Measurements from ENCODE around the gene PHACTR1. TPM values are rescaled to one million over a fixed set of nuclear protein-coding genes. Genes with fewer than 3 reads are reported as not detected.

Gene PHACTR1
- total RNA-seq, 1 experiment from 2014 or later: not detected

DNA sequence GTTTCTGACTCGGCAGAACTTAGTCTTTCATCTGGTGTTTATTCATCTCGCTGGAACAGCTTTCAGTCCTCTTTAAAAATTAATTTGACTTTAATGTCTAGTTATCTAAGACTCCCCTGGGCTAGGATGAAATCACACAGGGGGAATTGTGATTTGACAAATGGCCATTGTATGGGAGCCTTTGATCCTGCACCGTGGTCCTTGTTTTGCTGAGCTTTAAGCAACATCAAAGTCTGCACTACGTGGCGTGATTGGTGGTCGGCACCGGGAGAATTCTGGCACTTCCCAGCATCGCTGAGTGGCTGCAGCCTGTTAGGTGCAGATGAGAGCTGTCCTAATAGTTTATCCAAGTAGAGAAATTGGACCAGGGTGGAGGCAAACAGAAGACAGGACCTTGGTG lies 464.8 kb downstream of the PHACTR1 start:
- POLR2A ChIA-PET (ENCODE audit: unreplicated experiment): no interaction called here
- Histone ChIP-seq H3K27me3 (ENCODE audit: low read length) (peaks cover 74% of the 10 kb centered on the region), H3K27ac (ENCODE audit: low read length) (no peak overlapping the region)

DNA sequence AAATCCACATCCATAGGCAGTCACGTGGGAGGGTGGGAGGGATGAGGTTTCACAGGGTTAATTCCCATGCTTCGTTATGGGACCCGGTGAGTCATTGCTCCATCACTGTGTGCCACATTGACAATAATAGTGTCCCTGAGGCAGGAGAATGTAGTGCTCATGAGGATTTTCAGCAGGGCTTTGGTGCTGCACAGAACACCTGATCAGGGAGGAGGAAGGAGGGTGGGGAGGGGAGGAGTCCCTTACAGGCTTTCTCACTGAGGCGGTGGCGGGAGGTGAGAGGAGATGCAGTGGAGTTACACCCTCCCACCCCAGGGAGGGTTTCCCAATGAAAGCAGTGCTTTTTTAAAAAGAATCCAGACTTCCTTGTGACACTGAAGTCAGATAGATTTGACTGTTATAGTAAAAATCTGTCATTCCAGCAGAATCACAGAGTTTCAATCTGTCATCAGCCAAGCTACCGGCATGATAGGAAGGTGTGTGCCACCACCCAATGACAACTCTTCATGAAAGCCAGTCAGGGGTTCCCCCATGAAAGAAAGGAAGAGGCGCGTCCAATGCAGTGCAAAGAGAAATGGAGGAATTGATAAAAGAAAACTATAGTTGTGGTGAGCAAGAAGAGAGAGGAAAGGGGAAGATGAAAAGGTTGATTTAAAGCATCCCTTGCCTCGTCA lies 467.0 kb downstream of the PHACTR1 start:
- Histone ChIP-seq H3K4me1 (ENCODE audit: insufficient read depth, low read length) (no peaks in the 10 kb centered on the region), H3K27ac (ENCODE audit: low read length) (no peak overlapping the region), H3K4me2 (ENCODE audit: low read length) (no peak overlapping the region), H3K9me2 (replicated peaks; ENCODE audit: low read length) (no peaks in the 10 kb centered on the region), H3K9ac (ENCODE audit: low read length) (no peak overlapping the region), H2AFZ (ENCODE audit: low read length) (no peak overlapping the region), H3K79me2 (ENCODE audit: low read length) (no peaks in the 10 kb centered on the region), H4K20me1 (ENCODE audit: low read length) (no peaks in the 10 kb centered on the region), H3K9me3 (ENCODE audit: low read length) (no peaks in the 10 kb centered on the region), H3K27me3 (ENCODE audit: low read length) (peaks cover 82% of the 10 kb centered on the region), H3K4me3 (ENCODE audit: low read length) (no peak overlapping the region), H3K36me3 (ENCODE audit: low read depth, low read length) (no peaks in the 10 kb centered on the region), H3F3A (ENCODE audit: low read length, unreplicated experiment) (no peaks in the 10 kb centered on the region)
- POLR2A ChIA-PET (ENCODE audit: unreplicated experiment): no interaction called here
- intact Hi-C loops (cut with micrococcal nuclease): no loop called here
- BruUV-seq (replicated peaks): no TSS peak
- CTCF ChIA-PET: no interaction called here
- TF ChIP-seq, protein P1, sequence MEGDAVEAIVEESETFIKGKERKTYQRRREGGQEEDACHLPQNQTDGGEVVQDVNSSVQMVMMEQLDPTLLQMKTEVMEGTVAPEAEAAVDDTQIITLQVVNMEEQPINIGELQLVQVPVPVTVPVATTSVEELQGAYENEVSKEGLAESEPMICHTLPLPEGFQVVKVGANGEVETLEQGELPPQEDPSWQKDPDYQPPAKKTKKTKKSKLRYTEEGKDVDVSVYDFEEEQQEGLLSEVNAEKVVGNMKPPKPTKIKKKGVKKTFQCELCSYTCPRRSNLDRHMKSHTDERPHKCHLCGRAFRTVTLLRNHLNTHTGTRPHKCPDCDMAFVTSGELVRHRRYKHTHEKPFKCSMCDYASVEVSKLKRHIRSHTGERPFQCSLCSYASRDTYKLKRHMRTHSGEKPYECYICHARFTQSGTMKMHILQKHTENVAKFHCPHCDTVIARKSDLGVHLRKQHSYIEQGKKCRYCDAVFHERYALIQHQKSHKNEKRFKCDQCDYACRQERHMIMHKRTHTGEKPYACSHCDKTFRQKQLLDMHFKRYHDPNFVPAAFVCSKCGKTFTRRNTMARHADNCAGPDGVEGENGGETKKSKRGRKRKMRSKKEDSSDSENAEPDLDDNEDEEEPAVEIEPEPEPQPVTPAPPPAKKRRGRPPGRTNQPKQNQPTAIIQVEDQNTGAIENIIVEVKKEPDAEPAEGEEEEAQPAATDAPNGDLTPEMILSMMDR (conservative IDR thresholded peaks at IDR 0.05; ENCODE audit: low read depth, low read length): no peak
- no peak for TF ChIP-seq EZH2phosphoT487 (IDR thresholded peaks at IDR 0.05; ENCODE audit: borderline replicate concordance, low read length)
- no peak for TF ChIP-seq EZH2 (IDR thresholded peaks at IDR 0.05; ENCODE audit: low read length, unreplicated experiment)
- ATAC-seq (no peak), DNase-seq (peak; percentile 7)

More for the DNA sequence above, 464.8 kb downstream of the PHACTR1 start:
- Histone ChIP-seq H3K36me3 (ENCODE audit: low read depth, low read length) (no peaks in the 10 kb centered on the region), H3F3A (ENCODE audit: low read length, unreplicated experiment) (no peaks in the 10 kb centered on the region), H3K9ac (ENCODE audit: low read length) (no peak overlapping the region), H4K20me1 (ENCODE audit: low read length) (no peaks in the 10 kb centered on the region), H2AFZ (ENCODE audit: low read length) (no peak overlapping the region), H3K4me1 (ENCODE audit: insufficient read depth, low read length) (no peaks in the 10 kb centered on the region), H3K79me2 (ENCODE audit: low read length) (no peaks in the 10 kb centered on the region), H3K4me2 (ENCODE audit: low read length) (no peak overlapping the region), H3K4me3 (ENCODE audit: low read length) (no peak overlapping the region), H3K9me2 (replicated peaks; ENCODE audit: low read length) (no peaks in the 10 kb centered on the region), H3K9me3 (ENCODE audit: low read length) (no peaks in the 10 kb centered on the region)
- no peak for ATAC-seq
- TF ChIP-seq EZH2 (IDR thresholded peaks at IDR 0.05; ENCODE audit: low read length, unreplicated experiment): no peak
- TF ChIP-seq, protein P1 (conservative IDR thresholded peaks at IDR 0.05; ENCODE audit: low read depth, low read length): no peak
- CTCF ChIA-PET: no interaction called here
- no TSS peak for BruUV-seq (replicated peaks)
- no peak for DNase-seq
- intact Hi-C loops (cut with micrococcal nuclease): no loop called here

DNA sequence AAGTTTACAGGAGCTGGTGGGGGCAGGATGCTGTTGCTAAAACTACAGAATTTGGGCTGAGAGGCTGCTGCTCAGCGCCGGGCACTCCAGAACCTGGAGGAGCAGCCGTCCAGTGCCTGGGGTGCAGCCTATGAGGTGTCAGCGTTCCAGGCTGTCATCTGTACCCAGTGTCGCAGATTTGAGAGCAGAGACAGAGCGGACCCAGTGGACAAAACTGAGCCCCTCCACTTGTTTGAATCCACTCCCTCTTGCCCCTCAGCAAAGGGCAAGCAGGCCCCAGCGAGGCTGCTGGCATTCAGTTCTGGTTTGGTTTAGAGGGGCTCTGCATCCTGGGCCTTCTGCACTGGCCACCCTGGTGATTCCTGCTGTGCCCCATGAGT lies 467.5 kb downstream of the PHACTR1 start:
- Histone ChIP-seq H3K79me2 (ENCODE audit: low read length) (no peaks in the 10 kb centered on the region), H3K27me3 (ENCODE audit: low read length) (peaks cover 85% of the 10 kb centered on the region), H3K9ac (ENCODE audit: low read length) (no peak overlapping the region), H3K27ac (ENCODE audit: low read length) (no peak overlapping the region), H3K9me2 (replicated peaks; ENCODE audit: low read length) (no peaks in the 10 kb centered on the region), H2AFZ (ENCODE audit: low read length) (no peak overlapping the region), H3K9me3 (ENCODE audit: low read length) (no peaks in the 10 kb centered on the region), H3K36me3 (ENCODE audit: low read depth, low read length) (no peaks in the 10 kb centered on the region), H3K4me2 (ENCODE audit: low read length) (no peak overlapping the region), H4K20me1 (ENCODE audit: low read length) (no peaks in the 10 kb centered on the region), H3F3A (ENCODE audit: low read length, unreplicated experiment) (no peaks in the 10 kb centered on the region), H3K4me1 (ENCODE audit: insufficient read depth, low read length) (no peaks in the 10 kb centered on the region), H3K4me3 (ENCODE audit: low read length) (no peak overlapping the region)
- ChIA-PET POLR2A (ENCODE audit: unreplicated experiment) (no interaction called here), CTCF (no interaction called here)
- intact Hi-C loops (cut with micrococcal nuclease): no loop called here
- TF ChIP-seq, protein P1 (conservative IDR thresholded peaks at IDR 0.05; ENCODE audit: low read depth, low read length): no peak
- no peak for TF ChIP-seq EZH2 (IDR thresholded peaks at IDR 0.05; ENCODE audit: low read length, unreplicated experiment)
- no peak for TF ChIP-seq EZH2phosphoT487 (IDR thresholded peaks at IDR 0.05; ENCODE audit: borderline replicate concordance, low read length)
- no TSS peak for BruUV-seq (replicated peaks)
- no peak for ATAC-seq
- DNase-seq: no peak

Measured in PC-3 (cell line).